CD4-positive, alpha-beta T cell treated with Interleukin-12 subunit alpha and Interleukin-12 subunit beta, for 1 hour (primary cell): ENCODE results near the gene AGRP.
A peak's percentile ranks its signal among the peaks of the same experiment; 100 is the strongest.
"Not testable (repeated sequence)": the region's sequence is repeated elsewhere in the genome, so short reads cannot be mapped to it uniquely, and the experiment has no call there.

Source experiments
- DNase-seq: peaks from one replicate; pipeline ENCODE4 v3.0.0-alpha.2; 2020

Gene AGRP

DNA sequence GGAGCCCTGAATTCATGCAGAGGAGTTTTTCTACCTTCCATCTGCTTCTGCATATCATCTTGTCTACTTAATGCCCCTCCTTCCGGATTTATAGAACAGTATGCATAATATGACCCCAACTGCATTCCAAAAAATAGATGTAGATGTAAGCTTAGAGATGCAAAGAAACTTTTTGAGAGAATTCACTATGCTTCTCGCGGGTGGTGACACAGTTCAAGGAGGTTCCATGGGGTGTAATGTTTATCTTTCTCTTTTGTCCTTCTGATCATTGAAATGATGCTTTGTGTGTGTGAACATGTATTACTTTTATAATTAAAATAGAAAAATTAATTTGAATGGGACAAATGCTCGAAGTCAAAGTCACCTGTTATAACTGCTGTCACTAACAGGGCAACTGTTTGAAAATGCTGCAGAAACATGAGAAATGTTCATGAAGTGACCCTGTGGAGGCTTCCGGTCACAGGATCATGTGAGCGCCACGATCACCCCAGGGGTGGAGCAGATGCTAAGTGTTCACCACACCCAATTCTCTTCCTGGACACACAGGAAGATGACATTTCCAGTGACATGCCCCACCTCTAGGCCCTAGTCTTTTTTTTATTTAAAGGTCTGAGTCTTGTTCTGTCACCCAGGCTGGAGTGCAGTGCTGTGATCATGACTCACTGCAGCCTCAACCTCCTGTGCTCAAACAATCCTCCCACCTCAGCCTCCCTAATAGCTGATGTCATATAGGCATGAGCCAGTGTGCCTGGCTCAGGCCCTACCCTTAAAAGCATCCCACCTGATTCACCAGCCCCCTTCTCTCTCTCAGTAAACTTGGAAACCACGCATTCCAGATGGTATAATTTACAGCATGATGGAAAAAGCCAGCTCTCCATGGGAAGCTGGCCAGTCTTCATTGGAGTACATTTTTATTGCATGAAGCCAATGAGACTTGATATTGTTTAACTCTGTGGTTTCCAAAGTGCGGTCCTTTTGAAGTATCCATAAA, 21.0 kb upstream of the AGRP start:
- DNase-seq: peak; percentile 72

DNA sequence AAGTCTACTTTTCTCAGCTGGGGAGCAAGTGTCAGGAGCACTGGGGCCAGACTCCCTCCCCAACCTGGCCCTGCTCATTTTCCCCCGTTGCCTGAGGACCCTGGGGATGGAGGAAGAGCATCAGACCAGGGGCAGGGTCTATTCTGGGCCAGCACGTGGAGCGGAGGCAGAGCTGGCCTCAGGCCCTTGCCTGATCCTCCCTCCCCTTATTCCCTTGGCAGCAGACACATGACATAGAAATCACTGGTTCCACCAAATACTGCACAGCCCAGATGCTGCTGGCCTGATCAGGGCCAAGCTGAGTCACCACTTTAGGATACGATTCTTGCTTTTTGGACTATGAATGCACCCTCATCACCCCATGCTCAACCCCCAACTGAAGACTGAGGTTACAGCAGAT, 15.8 kb upstream of the AGRP start:
- DNase-seq: no peak

DNA sequence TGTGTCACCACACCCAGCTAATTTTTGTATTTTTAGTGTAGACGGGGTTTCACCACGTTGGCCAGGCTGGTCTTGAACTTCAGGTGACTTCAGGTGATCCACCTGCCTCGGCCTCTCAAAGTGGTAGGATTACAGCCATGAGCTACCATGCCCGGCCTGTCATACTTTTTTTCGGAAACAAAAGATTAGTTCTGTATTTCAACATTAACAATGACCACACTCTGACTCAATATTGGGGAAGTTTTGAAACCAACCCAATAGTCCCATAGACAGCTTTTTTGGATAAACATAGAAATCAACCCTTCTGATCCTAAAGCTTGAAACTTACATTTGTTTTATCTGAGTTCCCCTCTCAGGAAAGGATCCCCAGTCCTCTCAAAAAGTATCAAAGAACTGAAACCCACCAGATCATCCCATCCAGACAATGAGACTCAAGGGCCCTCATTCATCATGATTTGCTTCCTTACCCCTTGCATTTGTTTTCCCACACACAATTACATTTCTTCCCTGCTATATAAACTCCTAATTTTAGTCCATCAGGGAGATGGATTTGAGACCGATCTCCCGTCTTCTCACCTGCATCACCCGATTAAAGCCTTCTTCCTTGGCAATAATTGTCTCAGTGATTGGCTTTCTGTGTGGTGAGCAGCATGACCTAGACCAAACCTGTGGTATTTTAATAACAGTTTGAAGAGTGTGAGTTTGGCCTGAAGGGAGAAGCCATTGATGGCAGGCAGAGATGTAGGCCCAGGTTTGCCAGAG, 7.2 kb upstream of the AGRP start:
- DNase-seq: no peak

DNA sequence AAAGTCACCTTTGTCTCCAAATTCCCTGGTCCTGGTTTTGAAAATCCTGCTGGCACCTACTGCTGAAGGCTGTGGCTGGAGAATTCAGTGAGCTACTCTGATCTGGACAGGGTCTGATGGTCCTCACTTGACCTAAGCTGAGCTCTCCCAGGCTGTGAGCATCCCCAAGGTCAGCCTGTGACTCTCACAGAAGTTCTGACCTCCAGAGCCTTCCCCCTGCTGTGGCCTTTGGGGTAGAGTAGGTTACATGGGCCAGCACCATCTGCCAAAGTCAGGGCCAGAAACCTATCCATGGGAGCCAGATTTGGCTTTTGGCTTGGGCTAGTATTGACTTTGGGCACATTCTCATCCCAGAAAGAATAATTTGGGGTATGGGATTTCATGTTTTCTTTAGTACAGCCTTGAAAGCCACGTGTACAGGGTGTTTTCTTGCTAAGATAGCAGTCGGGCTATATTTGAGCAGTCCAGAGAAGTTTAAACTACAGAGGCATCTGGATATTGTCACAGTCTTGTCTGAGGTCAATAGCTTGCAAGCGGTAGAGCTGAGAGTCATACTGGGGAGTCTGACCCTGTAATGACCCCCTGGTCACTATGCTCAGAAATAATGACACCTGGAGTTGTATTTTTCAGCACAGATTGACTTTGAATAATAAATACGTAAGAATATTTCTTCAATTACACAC, 6.2 kb upstream of the AGRP start:
- DNase-seq: no peak

DNA sequence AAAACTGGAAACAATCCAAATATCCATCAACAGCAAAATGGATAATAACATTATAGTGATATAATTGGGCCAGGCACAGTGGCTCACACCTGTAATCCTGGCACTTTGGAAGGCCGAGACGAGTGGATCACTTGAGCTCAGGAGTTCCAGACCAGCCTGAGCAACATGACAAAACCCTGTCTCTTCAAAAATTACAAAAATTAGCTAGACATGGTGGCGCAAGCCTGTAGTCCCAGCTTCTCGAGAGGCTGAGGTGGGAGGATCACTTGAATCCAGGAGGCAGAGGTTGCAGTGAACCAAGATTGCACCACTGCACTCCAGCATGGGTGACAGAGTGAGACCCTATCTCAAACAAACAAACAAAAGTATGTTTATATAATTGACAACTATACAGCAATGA, 4.2 kb upstream of the AGRP start:
- not testable (repeated sequence) for DNase-seq

DNA sequence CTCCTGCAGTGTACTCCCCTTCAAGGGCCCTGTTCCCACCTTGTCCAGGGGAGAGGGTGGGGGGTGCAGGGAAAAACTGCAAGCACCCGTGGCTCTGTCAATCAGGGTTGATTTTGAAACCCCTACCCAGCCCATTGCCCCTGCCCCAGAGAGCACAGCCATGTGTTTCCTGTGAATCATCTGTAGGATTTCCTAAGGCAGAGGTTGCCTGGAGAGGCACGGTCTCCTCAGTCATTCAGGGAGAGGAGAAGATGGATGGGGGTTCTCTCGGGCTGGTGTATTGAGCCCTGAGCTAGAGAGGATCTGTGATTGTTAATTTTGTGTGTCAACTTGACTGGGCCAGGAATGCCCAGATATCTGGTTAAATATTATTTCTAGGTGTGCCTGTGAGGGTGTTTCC, 3.5 kb upstream of the AGRP start:
- DNase-seq: no peak

DNA sequence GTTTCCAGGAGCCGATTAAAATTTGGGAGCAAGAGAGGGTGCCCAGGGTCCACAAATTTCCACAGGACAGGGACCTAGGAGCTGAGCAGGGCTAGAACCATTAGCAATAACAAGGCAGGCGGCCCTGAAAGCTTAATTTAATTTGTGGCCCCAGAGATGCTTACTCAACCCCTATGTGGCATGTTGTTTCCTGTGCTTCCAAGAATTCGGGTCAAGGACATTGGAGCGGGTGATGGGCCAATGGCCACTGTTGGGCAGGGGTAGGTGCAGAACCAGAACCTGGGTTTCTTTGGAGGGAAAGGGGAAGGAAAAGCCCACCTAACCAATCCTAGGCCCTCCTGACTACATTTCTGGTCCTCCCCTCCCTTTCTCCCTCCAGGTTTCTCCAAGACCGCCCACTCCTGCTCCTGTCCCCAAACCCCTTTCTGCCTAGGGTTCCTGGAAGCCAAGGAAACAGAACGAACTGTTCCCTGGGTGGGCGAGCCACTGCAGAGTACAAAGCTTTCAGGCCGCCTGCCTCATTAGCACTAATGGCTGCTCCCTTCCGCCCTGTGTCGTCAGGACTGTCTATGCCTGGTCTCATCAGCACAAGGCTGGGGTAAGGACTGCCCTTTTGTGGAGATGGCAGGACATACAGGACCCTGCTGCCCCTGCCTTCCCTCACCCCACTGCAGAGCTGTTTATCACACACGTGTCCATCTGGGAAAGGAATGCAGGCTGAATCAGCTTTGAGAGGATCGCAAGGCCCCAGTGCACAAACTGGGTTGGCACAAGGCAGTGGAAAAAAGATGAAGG, 581 bp upstream of the AGRP start:
- DNase-seq: no peak

DNA sequence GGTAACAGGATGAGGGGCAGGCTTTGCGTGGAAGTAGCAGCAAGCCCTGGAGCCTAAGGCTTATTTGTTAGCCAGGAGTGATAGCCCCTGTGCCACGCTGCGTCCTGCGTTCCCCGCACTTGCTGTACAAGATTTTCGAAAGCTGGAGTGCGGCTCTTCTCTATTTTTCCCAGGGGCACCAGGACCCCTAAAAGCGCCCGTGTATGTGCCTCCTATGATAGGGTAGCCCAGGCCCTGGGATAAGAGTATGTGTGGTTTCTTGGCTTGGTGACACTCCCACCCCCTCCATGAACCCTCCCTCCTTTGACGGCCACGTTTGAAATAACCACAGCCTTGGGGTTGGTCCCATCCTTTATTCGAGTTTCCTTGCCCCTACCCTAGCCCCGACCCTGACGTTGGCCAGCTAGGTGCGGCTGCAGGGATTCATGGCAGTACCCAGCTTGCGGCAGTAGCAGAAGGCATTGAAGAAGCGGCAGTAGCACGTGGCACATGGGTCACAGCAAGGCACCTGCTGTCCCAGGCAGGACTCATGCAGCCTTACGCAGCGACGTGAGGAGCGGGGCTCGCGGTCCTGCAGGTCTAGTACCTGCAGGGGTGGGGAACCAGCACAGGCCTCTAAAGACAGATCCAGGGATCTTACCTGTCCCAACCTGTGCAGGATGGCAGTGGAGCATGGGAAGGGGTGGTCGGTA, 968 bp downstream of the AGRP start:
- no peak for DNase-seq

DNA sequence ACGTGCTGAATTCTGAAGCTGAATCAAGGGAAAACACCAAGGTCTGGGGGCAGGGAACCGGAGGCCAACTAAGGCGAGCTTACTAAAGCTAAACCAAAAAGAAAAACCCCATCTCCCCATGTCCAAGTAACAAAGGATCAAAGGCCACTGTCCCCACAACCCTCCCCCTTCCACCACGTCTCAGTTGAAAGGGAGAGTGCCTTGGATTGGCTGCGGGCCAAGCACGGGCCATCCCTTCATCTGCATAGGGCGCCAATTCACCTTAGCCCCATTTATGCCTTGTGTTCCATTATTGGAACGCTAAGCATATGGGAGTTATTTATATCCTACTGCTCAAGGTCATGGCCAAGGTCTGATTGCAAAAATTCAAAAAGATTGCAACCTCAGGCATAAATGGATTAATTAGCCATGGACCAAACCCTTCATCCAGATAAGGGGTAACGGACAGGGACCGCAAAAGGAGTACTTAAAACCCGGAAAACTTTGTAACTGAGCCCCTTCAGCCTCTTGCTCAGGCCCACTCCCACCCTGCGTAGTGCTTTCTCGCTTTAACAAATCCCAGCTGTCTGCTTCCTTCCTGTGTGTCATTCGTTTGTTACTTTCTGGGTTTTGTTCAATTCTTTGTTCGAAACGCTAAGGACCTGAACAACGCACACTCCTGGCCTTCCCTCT, 1.6 kb downstream of the AGRP start:
- peak; percentile 50 for DNase-seq

DNA sequence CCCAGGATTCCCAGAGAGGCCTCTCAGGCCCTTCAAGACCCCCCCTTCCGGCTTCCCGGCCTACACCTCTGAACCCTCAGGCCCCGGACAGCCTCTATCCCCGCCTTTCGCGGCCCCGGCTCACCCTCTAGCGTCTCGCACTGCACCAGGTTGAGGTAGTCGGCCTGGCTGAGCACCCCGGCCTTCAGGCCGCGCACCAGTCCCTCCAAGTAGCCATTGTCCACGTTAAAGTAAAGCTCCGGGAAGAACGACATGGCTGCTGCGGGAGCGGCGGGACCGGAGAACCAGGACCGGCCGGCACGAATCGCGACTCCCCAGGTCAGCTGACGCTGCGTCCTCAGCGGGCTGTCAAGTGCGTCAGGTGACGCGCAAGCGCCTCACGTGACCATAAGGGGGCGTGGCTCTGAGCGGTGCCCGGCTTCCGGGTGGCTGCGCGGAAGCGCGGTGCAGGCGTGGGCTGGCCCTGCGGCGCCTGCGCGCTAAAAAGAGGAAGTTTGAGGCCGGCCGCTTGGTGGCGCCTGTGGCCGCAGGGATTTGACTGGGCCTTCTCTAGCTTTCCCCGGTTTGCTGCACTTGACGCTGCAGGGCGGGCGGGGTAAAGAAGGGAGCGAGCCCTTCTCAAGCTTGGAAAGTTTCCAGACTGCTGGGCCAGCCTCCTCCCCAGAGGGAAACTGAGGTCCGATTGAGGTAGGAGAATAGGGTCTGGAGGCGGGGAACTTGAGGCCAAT, 2.4 kb downstream of the AGRP start, which contains the start of gene ATP6V0D1:
Gene ATP6V0D1 (minus strand): TSS at position 325 of the 728 bp plus-strand sequence. CDS start 71 bp downstream, at position 254.
- DNase-seq: peak; percentile 99

DNA sequence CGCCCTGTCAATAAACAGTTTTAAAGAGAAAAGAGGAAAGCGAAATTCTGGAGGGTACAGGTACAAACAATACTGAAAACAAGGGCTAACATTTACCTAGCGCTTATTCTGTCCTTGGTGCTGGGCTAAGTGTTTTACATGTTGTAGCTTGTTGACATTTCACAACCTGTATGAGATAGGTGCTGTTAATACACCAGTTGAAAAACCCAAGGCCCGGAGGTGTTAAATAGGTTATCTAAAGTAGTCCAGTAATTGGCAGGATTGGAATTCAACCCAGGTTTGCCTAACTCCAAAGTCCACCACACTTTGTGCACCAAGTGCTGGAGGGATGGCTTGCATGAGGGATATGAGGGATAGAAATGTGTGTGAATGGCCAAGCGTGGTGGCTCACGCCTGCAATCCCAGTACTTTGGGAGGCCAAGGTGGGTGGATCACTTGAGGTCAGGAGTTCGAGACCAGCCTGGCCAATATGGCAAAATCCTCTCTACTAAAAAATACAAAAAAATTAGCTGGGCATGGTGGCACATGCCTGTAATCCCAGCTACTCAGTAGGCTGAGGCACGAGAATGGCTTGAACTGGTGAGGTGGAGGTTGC, 5.3 kb downstream of the AGRP start:
- DNase-seq: no peak

DNA sequence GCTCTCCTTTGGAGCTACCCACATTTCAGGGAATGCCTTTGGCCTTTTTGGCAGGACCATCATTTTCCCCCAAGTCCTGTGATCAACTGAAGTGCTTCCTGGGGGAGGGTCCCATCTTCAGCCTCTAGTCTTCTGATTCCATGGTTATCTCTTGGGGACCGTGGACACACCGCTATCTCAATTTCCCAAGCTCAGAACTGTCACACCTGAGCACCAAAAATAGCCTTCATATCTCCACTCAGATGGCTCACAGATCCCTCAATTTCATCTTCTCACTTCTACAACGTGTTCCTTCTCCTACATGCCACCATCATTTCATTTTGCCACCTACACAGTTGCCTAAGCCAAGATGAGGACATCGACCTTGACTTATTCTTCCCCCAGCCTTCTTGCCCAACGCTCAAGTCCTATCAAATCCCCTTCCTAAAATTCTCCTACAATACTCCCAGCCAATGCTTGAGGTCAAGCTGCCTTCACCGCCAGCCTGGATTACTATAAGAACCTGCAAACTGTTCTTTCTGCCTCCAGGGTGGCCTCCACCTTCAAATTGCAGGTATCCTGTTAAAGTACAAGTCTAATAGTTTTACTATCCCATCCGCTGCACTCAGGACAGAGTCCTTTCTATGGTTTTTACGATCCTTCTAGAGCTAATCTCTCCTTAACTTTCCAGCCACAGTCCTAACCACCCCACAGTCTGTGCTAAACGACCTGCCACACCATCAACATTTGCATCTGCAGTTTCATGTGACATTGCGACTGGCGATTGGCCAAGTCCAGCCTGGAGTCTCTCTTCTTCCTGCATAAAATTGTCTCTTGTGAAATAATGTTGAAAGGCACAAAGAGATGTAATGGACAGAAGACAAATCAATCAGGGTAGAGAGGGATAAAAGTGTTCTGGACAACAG, 8.5 kb downstream of the AGRP start:
- DNase-seq: no peak

DNA sequence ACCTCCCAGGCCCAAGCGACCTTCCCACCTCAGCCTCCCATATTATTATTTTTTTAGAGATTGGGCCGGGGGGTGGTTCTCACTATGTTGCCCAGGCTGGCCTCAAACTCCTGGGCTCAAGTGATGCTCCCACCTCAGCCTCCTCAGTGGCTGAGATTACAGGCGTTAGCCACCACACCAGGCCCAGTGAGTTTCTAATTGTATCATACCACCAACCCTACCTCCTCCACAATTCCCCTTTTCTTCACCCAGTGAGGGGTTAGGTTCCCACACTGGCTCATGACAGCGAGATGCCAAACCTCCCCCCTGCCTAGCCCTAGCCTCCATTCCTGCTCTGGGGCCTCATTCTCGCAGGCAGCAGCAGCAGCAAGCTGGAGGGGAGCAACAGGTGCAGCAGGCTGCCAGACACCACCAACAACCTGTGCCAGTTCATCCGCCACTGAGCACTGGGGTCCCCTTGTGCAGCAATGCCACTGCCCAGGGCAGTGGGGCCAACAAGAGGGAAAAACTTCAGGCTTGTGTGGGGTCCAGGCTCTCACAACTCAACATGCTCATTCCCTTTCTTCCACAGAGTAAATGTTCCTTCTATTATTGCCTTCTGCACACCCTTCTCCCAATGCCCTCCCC, 11.5 kb downstream of the AGRP start:
- DNase-seq: no peak

DNA sequence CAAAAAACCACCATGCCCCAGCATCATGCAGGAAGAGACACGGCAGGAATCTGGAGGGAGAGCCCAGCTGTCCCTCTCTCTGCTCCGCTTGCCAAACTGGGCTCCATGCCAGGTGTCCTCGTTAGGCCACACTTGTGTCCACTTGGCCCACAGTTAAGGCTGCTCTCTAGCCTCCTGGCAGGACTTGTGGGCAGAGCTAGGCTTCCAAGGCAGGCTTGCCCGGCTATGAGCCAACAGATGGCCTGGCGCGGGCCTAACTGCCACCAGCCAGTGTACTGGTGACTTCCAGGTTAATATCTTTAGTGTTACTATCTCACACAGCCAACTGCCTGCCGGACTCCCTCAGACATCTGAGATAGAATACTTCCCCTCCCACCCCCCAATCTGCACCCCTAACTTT, 13.0 kb downstream of the AGRP start:
- DNase-seq: no peak

DNA sequence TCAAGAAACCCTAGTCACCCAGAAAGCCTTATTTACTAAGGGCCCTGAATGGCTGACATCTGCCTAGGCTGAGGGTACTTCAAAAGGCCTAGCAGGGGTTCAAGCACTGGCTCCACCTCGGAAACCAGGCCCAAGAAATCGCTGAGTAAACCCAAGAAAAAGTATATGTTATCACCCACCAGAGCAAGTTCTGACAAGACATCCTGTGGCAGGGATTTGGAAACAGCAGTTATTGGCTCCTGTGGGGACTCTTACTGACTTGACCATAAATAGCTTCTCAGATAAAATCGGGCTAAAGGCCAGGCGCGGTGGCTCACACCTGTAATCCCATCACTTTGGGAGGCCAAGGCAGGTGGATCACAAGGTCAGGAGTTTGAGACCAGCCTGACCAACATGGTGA, 14.6 kb downstream of the AGRP start:
- DNase-seq: no peak

DNA sequence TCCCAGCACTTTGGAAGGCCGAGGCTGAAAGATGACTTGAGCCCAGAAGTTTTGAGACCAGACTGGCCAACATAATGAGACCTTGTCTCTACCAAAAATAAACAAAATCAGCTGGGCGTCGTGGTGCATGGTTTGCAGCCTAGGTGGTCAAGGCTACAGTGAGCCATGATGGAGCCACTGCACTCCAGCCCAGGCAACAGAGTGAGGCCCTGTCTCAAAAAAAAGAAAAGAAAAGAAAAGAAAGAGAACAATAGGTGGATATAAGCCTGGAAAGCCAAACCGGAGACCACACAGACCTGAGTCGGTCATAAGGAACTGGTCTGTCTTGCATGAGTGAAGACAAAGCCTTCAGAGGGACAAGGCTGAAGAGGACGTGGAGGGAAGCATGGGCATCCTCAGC, 16.8 kb downstream of the AGRP start:
- DNase-seq: no peak

DNA sequence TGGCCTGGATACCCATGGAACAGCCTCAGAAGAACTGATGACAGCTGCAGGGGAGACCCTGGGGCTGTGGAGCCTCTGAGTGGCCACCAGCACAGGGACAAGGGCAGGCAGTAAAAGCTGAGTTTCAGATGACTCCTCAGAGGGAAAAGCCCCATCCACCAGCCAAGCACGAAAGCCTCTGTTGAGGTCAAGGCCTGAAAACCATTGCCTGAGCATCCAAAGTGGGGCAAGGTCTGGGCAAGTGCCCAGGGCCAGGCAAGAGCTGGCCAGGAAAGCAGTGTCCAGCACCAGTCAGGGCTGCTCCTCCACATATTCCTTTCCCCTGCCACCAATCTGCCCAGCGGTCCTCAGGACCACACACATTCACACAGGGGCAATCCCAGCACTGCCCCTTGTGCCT, 18.8 kb downstream of the AGRP start:
- no peak for DNase-seq

DNA sequence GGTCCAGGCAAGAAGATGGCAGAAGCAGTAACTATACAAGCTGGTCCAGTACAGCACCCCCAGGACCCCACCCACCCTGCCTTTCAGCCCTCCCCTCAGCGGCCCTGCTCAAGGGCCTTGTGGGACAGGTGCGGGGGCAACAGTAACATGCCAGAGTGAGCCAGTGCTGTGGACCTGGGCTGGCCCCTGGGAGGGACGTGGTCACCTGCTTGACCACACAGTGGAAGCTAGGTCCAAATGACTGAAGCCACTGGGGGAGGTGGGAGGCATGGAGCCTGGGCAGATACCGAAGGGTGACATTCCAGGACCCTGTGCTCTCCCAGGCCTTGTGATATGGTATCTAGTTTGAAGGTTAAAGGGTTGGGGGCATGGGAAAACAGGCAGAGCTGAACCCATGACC, 19.7 kb downstream of the AGRP start:
- DNase-seq: no peak

DNA sequence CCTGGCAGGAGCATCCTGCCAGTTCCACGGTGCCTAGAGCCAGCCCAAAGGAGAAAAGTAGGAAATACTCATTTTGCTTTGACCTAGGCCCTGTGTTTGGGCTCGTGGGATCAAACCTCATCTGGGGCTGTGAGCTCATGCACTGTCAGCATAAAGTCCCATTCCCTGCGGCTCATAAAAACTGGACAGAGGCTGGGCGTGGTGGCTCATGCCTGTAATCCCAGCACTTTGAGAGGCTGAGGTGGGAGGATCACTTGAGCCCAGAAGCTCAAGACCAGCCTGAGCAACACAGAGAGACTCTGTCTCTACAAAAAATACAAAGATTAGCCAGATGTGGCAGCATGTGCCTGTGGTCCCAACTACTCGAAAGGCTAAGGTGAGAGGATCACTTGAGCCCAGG, 20.3 kb downstream of the AGRP start:
- DNase-seq: no peak
